Astrocyte (in vitro differentiated cells and primary cell): ENCODE measurements around the gene JMJD7. TPM values are rescaled to one million over a fixed set of nuclear protein-coding genes. Genes with fewer than 3 reads are reported as not detected.
A peak's percentile ranks its signal among the peaks of the same experiment; 100 is the strongest.

Source experiments
- DNase-seq: peaks from one replicate; pipeline ENCODE4 v3.0.0-alpha.2; 2010; ENCODE audit warnings: low read depth
- FAIRE-seq: peaks from 2 replicates; lab custom pipeline; 2011; peaks lifted over from hg19 to GRCh38; lab: Jason Lieb, UNC
- H2AFZ ChIP-seq: 2 replicates; pipeline ENCODE4 v1.6.0; 2012; ENCODE audit warnings: low read depth, low read length, inconsistent platforms
- H3K27ac ChIP-seq: 2 replicates; pipeline ENCODE4 v1.5.1; 2011; ENCODE audit warnings: low read depth, low read length, inconsistent platforms
- H3K27me3 ChIP-seq: 2 replicates; pipeline ENCODE4 v1.6.0; 2011; ENCODE audit warnings: low read length, inconsistent platforms; ENCODE audit not compliant: insufficient read depth
- H3K36me3 ChIP-seq: 2 replicates; pipeline ENCODE4 v1.5.1; 2011; ENCODE audit warnings: low read length, inconsistent platforms; ENCODE audit not compliant: insufficient read depth
- H3K4me1 ChIP-seq: 2 replicates; pipeline ENCODE4 v1.5.1; 2011; ENCODE audit warnings: low read length, inconsistent platforms; ENCODE audit not compliant: insufficient read depth
- H3K4me2 ChIP-seq: 2 replicates; pipeline ENCODE4 v1.6.0; 2012; ENCODE audit warnings: low read length, inconsistent platforms
- H3K4me3 ChIP-seq: 2 replicates; pipeline ENCODE4 v1.5.1; 2011; ENCODE audit warnings: low read depth, mild to moderate bottlenecking, low read length, inconsistent platforms; ENCODE audit not compliant: insufficient read depth
- H3K79me2 ChIP-seq: 2 replicates; pipeline ENCODE4 v1.6.0; 2012; ENCODE audit warnings: mild to moderate bottlenecking, low read length, inconsistent platforms; ENCODE audit not compliant: insufficient read depth
- H3K9ac ChIP-seq: 2 replicates; pipeline ENCODE4 v1.6.0; 2012; ENCODE audit warnings: mild to moderate bottlenecking, low read length, inconsistent platforms
- H3K9me3 ChIP-seq: 2 replicates; pipeline ENCODE4 v1.5.1; 2012; ENCODE audit warnings: low read depth, mild to moderate bottlenecking, low read length, inconsistent platforms; ENCODE audit not compliant: insufficient read depth
- H4K20me1 ChIP-seq: 2 replicates; pipeline ENCODE4 v1.6.0; 2012; ENCODE audit warnings: low read length, inconsistent platforms; ENCODE audit not compliant: insufficient read depth
- H3K27ac Mint-ChIP-seq: one replicate; pipeline ENCODE4 v1.8.0; 2021; ENCODE audit warnings: mild to moderate bottlenecking, mixed read lengths; ENCODE audit not compliant: unreplicated experiment
- H3K27me3 Mint-ChIP-seq: one replicate; pipeline ENCODE4 v1.8.0; 2021; ENCODE audit warnings: low read depth, mixed read lengths; ENCODE audit not compliant: unreplicated experiment
- H3K36me3 Mint-ChIP-seq: one replicate; pipeline ENCODE4 v1.8.0; 2021; ENCODE audit warnings: low read depth, mixed read lengths; ENCODE audit not compliant: unreplicated experiment
- H3K4me1 Mint-ChIP-seq: one replicate; pipeline ENCODE4 v1.8.0; 2021; ENCODE audit warnings: low read depth, mixed read lengths; ENCODE audit not compliant: unreplicated experiment
- H3K4me3 Mint-ChIP-seq: one replicate; pipeline ENCODE4 v1.8.0; 2021; ENCODE audit warnings: mild to moderate bottlenecking, moderate library complexity, mixed read lengths; ENCODE audit not compliant: unreplicated experiment
- H3K9me3 Mint-ChIP-seq: one replicate; pipeline ENCODE4 v1.8.0; 2021; ENCODE audit warnings: mild to moderate bottlenecking, mixed read lengths; ENCODE audit not compliant: unreplicated experiment
- EZH2 ChIP-seq: IDR thresholded peaks from 2 replicates; pipeline ENCODE4 v1.6.1; 2012; ENCODE audit warnings: mild to moderate bottlenecking, low read length, inconsistent platforms; ENCODE audit not compliant: insufficient read depth
- total RNA-seq: library from RNA; stranded (reverse); gene quantifications from 2 replicates; pipeline ENCODE4 v1.2.1, GENCODE V29; 2021
- TF ChIP-seq, protein P1 (sequence below): IDR thresholded peaks from 2 replicates; pipeline ENCODE4 v1.5.1; 2011; ENCODE audit warnings: low read depth, mild to moderate bottlenecking, inconsistent platforms, low read length, moderate library complexity; ENCODE audit not compliant: insufficient read depth

JMJD7 gene
- total RNA-seq, 1 donor from 2014 or later = 7.6 TPM

DNA sequence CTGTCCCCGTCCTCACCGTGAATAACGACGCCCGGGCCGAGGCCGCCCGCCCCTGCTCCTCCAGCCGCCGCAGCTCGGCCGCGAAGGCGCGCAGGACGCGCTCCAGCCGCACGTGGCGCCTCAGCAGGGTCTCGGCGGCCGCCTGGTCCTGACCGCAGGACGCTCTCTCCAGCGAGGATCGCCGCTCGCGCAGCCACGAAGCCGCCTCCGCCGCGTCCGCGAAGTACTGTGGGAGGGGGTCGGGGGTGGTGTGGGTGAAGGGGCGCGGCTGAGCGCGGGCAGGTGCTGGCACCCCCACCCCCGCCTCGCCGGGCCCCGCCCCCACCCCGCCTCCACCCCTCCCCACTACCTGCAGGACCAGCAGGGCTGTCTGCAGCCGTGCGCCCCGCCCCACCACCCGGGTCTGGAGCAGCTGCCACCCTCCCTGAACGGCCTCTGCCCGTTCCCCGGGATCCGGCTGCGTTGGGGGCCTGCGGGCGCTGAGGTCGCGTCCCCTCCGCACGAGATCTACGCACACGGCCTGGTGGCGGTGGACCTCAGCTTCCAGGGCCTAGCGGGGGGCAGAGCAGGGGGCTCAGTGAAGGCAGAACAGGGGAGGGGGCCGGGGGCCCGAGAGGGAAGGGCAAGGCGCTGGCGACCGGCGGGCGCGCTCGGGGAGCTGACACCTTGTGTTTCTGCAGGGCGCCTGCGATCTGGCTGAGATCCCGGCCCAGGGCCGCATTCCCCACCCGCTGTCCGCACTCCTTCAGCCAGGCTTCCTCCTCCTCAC lies 54.2 kb downstream of the JMJD7 start:
- Histone ChIP-seq H3K27me3 (peaks cover 10% of the 10 kb centered on the region), H3K4me1 (peaks cover 5% of the 10 kb centered on the region), H3K9me3 (no peaks in the 10 kb centered on the region), H3K79me2 (no peaks in the 10 kb centered on the region), H2AFZ (peak overlapping the region; percentile 47), H3K36me3 (no peaks in the 10 kb centered on the region), H3K4me2 (peak overlapping the region; percentile 59), H3K27ac (no peak overlapping the region), H3K4me3 (no peak overlapping the region), H4K20me1 (peaks cover 16% of the 10 kb centered on the region), H3K9ac (no peak overlapping the region)
- H3K9me3 Mint-ChIP-seq = no peaks in the 10 kb centered on the region
- DNase-seq = no peak
- no peak overlapping the region for H3K27ac Mint-ChIP-seq
- FAIRE-seq = no peak
- peaks cover 53% of the 10 kb centered on the region for H3K27me3 Mint-ChIP-seq
- peaks cover 23% of the 10 kb centered on the region for H3K36me3 Mint-ChIP-seq
- peaks cover 3% of the 10 kb centered on the region for H3K4me1 Mint-ChIP-seq
- no peak overlapping the region for H3K4me3 Mint-ChIP-seq
- peak; percentile 42 for TF ChIP-seq EZH2
- TF ChIP-seq, protein P1, sequence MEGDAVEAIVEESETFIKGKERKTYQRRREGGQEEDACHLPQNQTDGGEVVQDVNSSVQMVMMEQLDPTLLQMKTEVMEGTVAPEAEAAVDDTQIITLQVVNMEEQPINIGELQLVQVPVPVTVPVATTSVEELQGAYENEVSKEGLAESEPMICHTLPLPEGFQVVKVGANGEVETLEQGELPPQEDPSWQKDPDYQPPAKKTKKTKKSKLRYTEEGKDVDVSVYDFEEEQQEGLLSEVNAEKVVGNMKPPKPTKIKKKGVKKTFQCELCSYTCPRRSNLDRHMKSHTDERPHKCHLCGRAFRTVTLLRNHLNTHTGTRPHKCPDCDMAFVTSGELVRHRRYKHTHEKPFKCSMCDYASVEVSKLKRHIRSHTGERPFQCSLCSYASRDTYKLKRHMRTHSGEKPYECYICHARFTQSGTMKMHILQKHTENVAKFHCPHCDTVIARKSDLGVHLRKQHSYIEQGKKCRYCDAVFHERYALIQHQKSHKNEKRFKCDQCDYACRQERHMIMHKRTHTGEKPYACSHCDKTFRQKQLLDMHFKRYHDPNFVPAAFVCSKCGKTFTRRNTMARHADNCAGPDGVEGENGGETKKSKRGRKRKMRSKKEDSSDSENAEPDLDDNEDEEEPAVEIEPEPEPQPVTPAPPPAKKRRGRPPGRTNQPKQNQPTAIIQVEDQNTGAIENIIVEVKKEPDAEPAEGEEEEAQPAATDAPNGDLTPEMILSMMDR = no peak

DNA sequence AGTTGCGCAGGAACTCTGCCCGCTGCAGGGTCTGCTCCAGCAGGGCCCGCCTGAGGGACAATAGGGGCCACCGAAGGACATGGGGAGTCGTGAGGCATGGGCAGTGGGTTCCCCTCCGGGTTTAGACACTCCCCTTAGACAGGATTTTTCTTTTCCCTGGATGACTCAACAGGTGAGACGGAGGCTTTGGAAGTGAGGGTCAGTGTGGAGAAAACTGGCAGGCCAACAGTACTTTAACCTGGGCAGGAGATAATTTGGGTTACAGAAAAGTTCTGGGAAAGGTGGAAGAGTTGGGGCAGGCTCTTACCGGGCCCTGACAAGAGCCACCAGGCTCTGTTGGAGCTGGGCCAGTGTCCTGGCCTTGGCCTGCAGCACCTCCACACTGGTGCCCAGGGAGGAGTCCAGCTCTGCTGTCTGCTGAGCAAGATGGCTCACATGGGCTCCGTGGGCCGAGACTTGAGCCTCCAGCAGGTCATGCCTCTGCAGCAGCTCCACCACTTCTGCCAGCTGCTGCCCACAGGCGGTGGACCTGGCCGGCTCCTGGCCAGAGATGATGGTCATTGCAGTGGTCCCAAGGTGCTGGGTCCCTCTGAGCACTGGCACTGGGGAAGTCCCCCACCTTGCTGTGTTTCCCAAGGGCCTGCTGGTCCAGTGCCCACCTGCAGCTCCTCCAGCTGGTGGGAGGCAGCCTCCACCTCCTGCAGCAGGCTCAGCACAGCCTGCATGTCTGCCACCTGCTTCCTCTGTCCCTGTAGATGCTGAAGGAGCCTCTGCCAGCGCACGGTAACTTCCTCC lies 55.0 kb downstream of the JMJD7 start:
- peaks cover 27% of the 10 kb centered on the region for H3K36me3 Mint-ChIP-seq
- no peak overlapping the region for H3K27ac ChIP-seq
- no peak for FAIRE-seq
- no peaks in the 10 kb centered on the region for H3K36me3 ChIP-seq
- no peaks in the 10 kb centered on the region for H3K9me3 Mint-ChIP-seq
- H3K9ac ChIP-seq = no peak overlapping the region
- peaks cover 5% of the 10 kb centered on the region for H3K4me1 ChIP-seq
- H4K20me1 ChIP-seq = peaks cover 16% of the 10 kb centered on the region
- no peak for DNase-seq
- no peaks in the 10 kb centered on the region for H3K79me2 ChIP-seq
- no peak overlapping the region for H2AFZ ChIP-seq
- peaks cover 3% of the 10 kb centered on the region for H3K4me1 Mint-ChIP-seq
- H3K27me3 Mint-ChIP-seq = peaks cover 48% of the 10 kb centered on the region
- H3K27ac Mint-ChIP-seq = no peak overlapping the region
- TF ChIP-seq EZH2 = no peak
- TF ChIP-seq, protein P1 = no peak
- peaks cover 10% of the 10 kb centered on the region for H3K27me3 ChIP-seq
- H3K4me3 ChIP-seq = no peak overlapping the region
- H3K4me2 ChIP-seq = peak overlapping the region; percentile 59
- H3K9me3 ChIP-seq = no peaks in the 10 kb centered on the region
- H3K4me3 Mint-ChIP-seq = no peak overlapping the region
